Vagina (tissue), 2 donors: ENCODE results near the gene GATB. TPM values are rescaled to one million over a fixed set of nuclear protein-coding genes. Genes with fewer than 3 reads are reported as not detected.

Source experiments
- DNase-seq, 2 donors: peaks; one replicate each; pipeline ENCODE4 v3.0.0-alpha.2; 2017; ENCODE audit errors: extremely low spot score in 2 of 2
- H3K27ac ChIP-seq: fragments of 200-600 bp; sonication (generic); one replicate; pipeline ENCODE4 v1.5.1; 2019
- H3K27me3 ChIP-seq: fragments of 200-600 bp; sonication (generic); one replicate; pipeline ENCODE4 v1.5.1; 2019
- H3K36me3 ChIP-seq, 2 donors: fragments of 200-600 bp; sonication (generic); one replicate each; pipeline ENCODE4 v1.5.1; 2017 to 2019
- H3K4me1 ChIP-seq: fragments of 200-600 bp; sonication (generic); one replicate; pipeline ENCODE4 v1.5.1; 2019
- H3K4me3 ChIP-seq, 2 donors: fragments of 200-600 bp; sonication (generic); 1 replicate in 1 of 2; 2 replicates in 1 of 2; pipeline ENCODE4 v1.5.1; 2016 to 2019
- H3K9me3 ChIP-seq: fragments of 200-600 bp; sonication (generic); one replicate; pipeline ENCODE4 v1.5.1; 2019
- CTCF ChIP-seq, 3 experiments: fragments of 450-650 bp in 2 of 3; fragments of 200-600 bp in 1 of 3; sonication (generic) in 1 of 3; IDR thresholded peaks; one replicate each; pipeline ENCODE4 v1.5.1; 2017 to 2019; ENCODE audit warnings: antibody characterized with exemption in 3 of 3, mild to moderate bottlenecking in 2 of 3, moderate library complexity in 2 of 3
- POLR2A ChIP-seq, 2 donors: fragments of 450-650 bp; IDR thresholded peaks; one replicate each; pipeline ENCODE4 v1.6.1; 2017; ENCODE audit warnings: antibody characterized with exemption in 2 of 2, mild to moderate bottlenecking in 2 of 2, moderate library complexity in 2 of 2
- POLR2AphosphoS5 ChIP-seq, 2 donors: sonication (generic); formaldehyde crosslinking; IDR thresholded peaks; one replicate each; pipeline ENCODE4 v1.9.0; 2017; ENCODE audit warnings: antibody characterized with exemption in 2 of 2, mild to moderate bottlenecking in 2 of 2, low read depth in 1 of 2; ENCODE audit not compliant: insufficient read depth in 1 of 2
- intact Hi-C: fragments of 100-400 bp; cut with DNase I; formaldehyde crosslinking; loops from one replicate; pipeline ENCODE4 v1.15.1; 2023
- total RNA-seq: library from RNA; depleted of rRNA; stranded (reverse); fragments of >200 nt; gene quantifications from one replicate; pipeline ENCODE4 v1.2.3, GENCODE V29; 2016

GATB gene
- total RNA-seq, 1 donor from 2014 or later = 17.7 TPM

- H3K4me1 ChIP-seq = peaks cover 54% of the 10 kb centered on the region
- intact Hi-C loops = no loop called here
Measured at GRCh38 chr4:151690164-151690870, 70.5 kb downstream of the GATB start.

GRCh38 chr4:151689211-151689991 is 71.4 kb downstream of the GATB start:
- Histone ChIP-seq H3K4me1 (peaks cover 54% of the 10 kb centered on the region), H3K4me3 (no peak overlapping the region), H3K9me3 (no peaks in the 10 kb centered on the region), H3K36me3 (no peaks in the 10 kb centered on the region), H3K27me3 (no peaks in the 10 kb centered on the region), H3K27ac (peak overlapping the region; percentile 52)
- intact Hi-C loops = no loop called here
- no peak for DNase-seq
- no peak for TF ChIP-seq POLR2A (IDR thresholded peaks at IDR 0.05)

More at GRCh38 chr4:151690164-151690870, 70.5 kb downstream of the GATB start:
- Histone ChIP-seq H3K27me3 (no peaks in the 10 kb centered on the region), H3K9me3 (no peaks in the 10 kb centered on the region), H3K27ac (no peak overlapping the region), H3K4me3 (no peak overlapping the region), H3K36me3 (no peaks in the 10 kb centered on the region)
- no peak for DNase-seq
- TF ChIP-seq POLR2A (IDR thresholded peaks at IDR 0.05) = no peak
- no peak for TF ChIP-seq POLR2AphosphoS5 (IDR thresholded peaks at IDR 0.05; ENCODE audit: insufficient read depth in 1 of 2, low read depth in 1 of 2)
- no peak for TF ChIP-seq CTCF (IDR thresholded peaks at IDR 0.05)

- no peaks in the 10 kb centered on the region for H3K27me3 ChIP-seq
- intact Hi-C loops = no loop called here
- H3K27ac ChIP-seq = no peak overlapping the region
- TF ChIP-seq CTCF (IDR thresholded peaks at IDR 0.05) (no peak), POLR2AphosphoS5 (IDR thresholded peaks at IDR 0.05; ENCODE audit: insufficient read depth in 1 of 2, low read depth in 1 of 2) (no peak)
- no peak for DNase-seq
- H3K4me1 ChIP-seq = peaks cover 54% of the 10 kb centered on the region
- H3K9me3 ChIP-seq = no peaks in the 10 kb centered on the region
- no peaks in the 10 kb centered on the region for H3K36me3 ChIP-seq
- H3K4me3 ChIP-seq = no peak overlapping the region
Measured at GRCh38 chr4:151688785-151689043, 72.1 kb downstream of the GATB start.

GRCh38 chr4:151688003-151688784 is 72.6 kb downstream of the GATB start:
- intact Hi-C loops = no loop called here
- DNase-seq = no peak
- no peak overlapping the region for H3K4me3 ChIP-seq
- H3K36me3 ChIP-seq = no peaks in the 10 kb centered on the region
- no peaks in the 10 kb centered on the region for H3K9me3 ChIP-seq
- no peak overlapping the region for H3K27ac ChIP-seq
- TF ChIP-seq POLR2A (IDR thresholded peaks at IDR 0.05) (no peak), CTCF (IDR thresholded peaks at IDR 0.05) (no peak), POLR2AphosphoS5 (IDR thresholded peaks at IDR 0.05; ENCODE audit: insufficient read depth in 1 of 2, low read depth in 1 of 2) (no peak)
- no peaks in the 10 kb centered on the region for H3K27me3 ChIP-seq
- peaks cover 54% of the 10 kb centered on the region for H3K4me1 ChIP-seq

GRCh38 chr4:151687021-151687640 is 73.7 kb downstream of the GATB start:
- H3K4me3 ChIP-seq = no peak overlapping the region
- TF ChIP-seq POLR2A (IDR thresholded peaks at IDR 0.05) (no peak), CTCF (IDR thresholded peaks at IDR 0.05) (no peak), POLR2AphosphoS5 (IDR thresholded peaks at IDR 0.05; ENCODE audit: insufficient read depth in 1 of 2, low read depth in 1 of 2) (no peak)
- no peak overlapping the region for H3K27ac ChIP-seq
- no peaks in the 10 kb centered on the region for H3K27me3 ChIP-seq
- no peak for DNase-seq
- no peaks in the 10 kb centered on the region for H3K9me3 ChIP-seq
- no peaks in the 10 kb centered on the region for H3K36me3 ChIP-seq
- peaks cover 49% of the 10 kb centered on the region for H3K4me1 ChIP-seq
- intact Hi-C loops = no loop called here
